GM10266 (cell line): Measurements from ENCODE around the gene ALAS2.

Experiments
- DNase-seq: peaks from one replicate; pipeline ENCODE4 v3.0.0; 2012; ENCODE audit errors: extremely low spot score
- CTCF ChIP-seq: IDR thresholded peaks from 2 replicates; pipeline ENCODE4 v1.5.1; 2012; ENCODE audit warnings: mild to moderate bottlenecking, low read depth; ENCODE audit not compliant: control insufficient read depth, insufficient read depth; ENCODE audit errors: missing control alignments

The ALAS2 gene

GRCh38 chrX:55041514-55041913 lies 10.7 kb upstream of the ALAS2 start:
- TF ChIP-seq CTCF = no peak

GRCh38 chrX:55039471-55039870 lies 8.7 kb upstream of the ALAS2 start:
- TF ChIP-seq CTCF = no peak
- no peak for DNase-seq

More at GRCh38 chrX:55041514-55041913, 10.7 kb upstream of the ALAS2 start:
- no peak for DNase-seq

- no peak for TF ChIP-seq CTCF
- DNase-seq = no peak
These were observed 2.7 kb upstream of the ALAS2 start for GRCh38 chrX:55033429-55033828.

GRCh38 chrX:55029291-55029690 lies 1.5 kb downstream of the ALAS2 start:
- TF ChIP-seq CTCF = no peak
- no peak for DNase-seq

GRCh38 chrX:55028611-55029010 lies 2.2 kb downstream of the ALAS2 start:
- no peak for DNase-seq
- no peak for TF ChIP-seq CTCF

GRCh38 chrX:55028040-55028439 lies 2.7 kb downstream of the ALAS2 start:
- no peak for DNase-seq
- TF ChIP-seq CTCF = no peak

- TF ChIP-seq CTCF = no peak
These were observed 3.9 kb downstream of the ALAS2 start for GRCh38 chrX:55026840-55027239.

GRCh38 chrX:55026143-55026542 lies 4.6 kb downstream of the ALAS2 start:
- no peak for DNase-seq
- no peak for TF ChIP-seq CTCF

More at GRCh38 chrX:55026840-55027239, 3.9 kb downstream of the ALAS2 start:
- no peak for DNase-seq
